Adrenal gland (tissue), 12 donors: ENCODE measurements around the gene DHX16. TPM values are rescaled to one million over a fixed set of nuclear protein-coding genes. Genes with fewer than 3 reads are reported as not detected.
"Not testable (repeated sequence)": the region's sequence is repeated elsewhere in the genome, so short reads cannot be mapped to it uniquely, and the experiment has no call there.

Experiments
- DNase-seq, 7 donors: peaks; one replicate each; pipeline ENCODE4 v3.0.0-alpha.2; 2019 to 2020
- H3K27ac ChIP-seq, 5 donors: fragments of 200-600 bp; sonication (generic) in 4 of 5; 1 replicate in 3 of 5; 2 replicates in 2 of 5; pipeline versions ENCODE4 v1.5.1 to v1.8.0; 2016 to 2020; ENCODE audit warnings: mild to moderate bottlenecking in 1 of 5
- H3K27me3 ChIP-seq: fragments of 200-600 bp; 2 replicates; pipeline ENCODE4 v1.8.0; 2021
- H3K36me3 ChIP-seq, 2 donors: fragments of 200-600 bp; replicated peaks in 1 of 2; 1 replicate in 1 of 2; 2 replicates in 1 of 2; pipeline versions ENCODE4 v1.5.1 to v1.8.0; 2018 to 2022
- H3K4me1 ChIP-seq, 2 donors: fragments of 200-600 bp; replicated peaks in 1 of 2; 1 replicate in 1 of 2; 2 replicates in 1 of 2; pipeline versions ENCODE4 v1.5.1 to v1.8.0; 2018 to 2021
- H3K4me3 ChIP-seq, 4 donors: fragments of 200-600 bp; sonication (generic) in 3 of 4; one replicate each; pipeline ENCODE4 v1.5.1; 2016 to 2018
- H3K9me3 ChIP-seq, 3 donors: fragments of 200-600 bp; sonication (generic) in 1 of 3; replicated peaks in 1 of 3; 1 replicate in 2 of 3; 2 replicates in 1 of 3; pipeline versions ENCODE4 v1.5.1 to v1.8.0; 2016 to 2021
- POLR2A ChIP-seq, 2 donors: fragments of 450-650 bp; IDR thresholded peaks; one replicate each; pipeline ENCODE4 v1.6.1; 2017; ENCODE audit warnings: antibody characterized with exemption in 2 of 2, mild to moderate bottlenecking in 2 of 2, moderate library complexity in 1 of 2
- WGBS, 4 donors: extraction: QIAGEN DNeasy Blood & Tissue Kit in 2 of 4; methylation state at CpG; one replicate each; pipeline versions ENCODE4 v1.1.5 to v1.1.7; 2013 to 2017; 5-methylcytosine and 5-hydroxymethylcytosine counted together
- intact Hi-C, 2 donors: fragments of 100-400 bp; cut with DNase I; formaldehyde crosslinking; loops; one replicate each; pipeline versions ENCODE4 v1.14.1 to v1.15.0; 2022 to 2023
- polyA plus RNA-seq, 3 donors: library from polyadenylated mRNA; stranded (reverse); fragments of 200-250 nt in 2 of 3; fragments of 350-450 nt in 1 of 3; fragmentation: Illumina TruSeq in 1 of 3; extraction: RNeasy Lipid Tissue Mini Kit (QIAGEN cat#74804) in 1 of 3; gene quantifications; one replicate each; pipeline ENCODE4 v1.2.3, GENCODE V29; 2013 to 2014
- total RNA-seq, 9 donors: library from RNA; depleted of rRNA in 4 of 9; stranded (reverse); fragments of >200 nt in 4 of 9; fragments of 120-200 nt in 1 of 9; fragmentation: NEBNext Ultra II Directional in 1 of 9; extraction: Animal tissue kit (Norgen Biotek cat#: 25700) in 1 of 9; gene quantifications; one replicate each; pipeline versions ENCODE4 v1.1.0 to v1.2.4, GENCODE V29; 2013 to 2023
- TF ChIP-seq, protein P1 (sequence below), 6 experiments: fragments of 450-650 bp in 4 of 6; fragments of 200-600 bp in 2 of 6; sonication (generic) in 1 of 6; IDR thresholded peaks; 1 replicate in 5 of 6; 2 replicates in 1 of 6; pipeline versions ENCODE4 v1.5.1 to v1.8.0; 2016 to 2021; ENCODE audit warnings: antibody characterized with exemption in 6 of 6, mild to moderate bottlenecking in 2 of 6, moderate library complexity in 1 of 6
- donor health status: healthy with polysubstance abuse.
- donor health status: Bipolar disorder and iron deficiency.
- donor health status: DM: yes; HTN: yes; CAD: no.
- donor health status: DM: no; HTN: no; CAD: no.
- donor health status: DM: no; HTN: no; CAD: no.
- donor health status: DM: yes; HTN: yes; CAD: no.

Gene DHX16
- total and polyA plus RNA-seq, 12 donors, result 16.4 to 75.9 (median 30.2) TPM

DNA sequence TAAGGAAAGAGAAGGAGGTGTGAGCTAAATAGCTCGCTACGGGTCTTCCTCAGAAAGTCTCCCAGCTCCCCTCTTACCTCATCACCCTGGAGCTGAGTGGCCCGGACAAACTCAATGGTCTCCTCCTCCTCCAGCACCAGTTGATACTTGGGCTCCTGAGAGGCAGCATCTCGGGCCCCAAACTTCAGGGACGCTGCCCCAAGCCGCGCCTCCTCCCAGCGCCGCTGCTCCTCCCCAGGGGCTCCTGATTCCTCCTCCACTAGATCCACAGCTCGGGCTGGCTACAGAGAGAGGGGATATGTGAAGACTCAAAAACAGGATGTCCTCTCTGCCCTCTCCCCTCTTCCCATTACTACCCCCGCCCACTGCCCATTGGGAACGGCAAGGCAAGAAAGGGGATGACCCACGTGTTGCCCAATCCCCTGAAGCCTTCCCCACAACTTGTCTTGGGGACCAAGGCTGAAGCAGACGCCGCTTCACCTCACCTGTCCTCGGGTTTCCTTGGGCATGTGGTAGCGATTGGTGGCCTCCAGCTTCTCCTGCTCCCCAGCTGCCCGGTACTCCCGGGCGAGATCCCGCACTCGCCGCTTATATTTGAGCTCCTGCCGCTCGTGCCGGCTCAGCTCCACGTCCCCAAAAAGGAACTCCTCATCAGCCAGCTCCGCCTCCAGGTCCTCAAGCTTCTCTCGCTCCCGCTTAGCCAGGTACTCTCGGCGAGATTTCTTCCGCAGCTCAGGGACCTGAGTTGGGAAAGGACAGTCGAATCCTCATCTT is 7.6 kb downstream of the DHX16 start:
- H3K9me3 ChIP-seq, result no peaks in the 10 kb centered on the region
- 92 to 95% (median 93%) methylated on average over 27 to 34 of the region's 34 CpGs for WGBS, 4 donors
- H3K27ac ChIP-seq, result no peak overlapping the region

DNA sequence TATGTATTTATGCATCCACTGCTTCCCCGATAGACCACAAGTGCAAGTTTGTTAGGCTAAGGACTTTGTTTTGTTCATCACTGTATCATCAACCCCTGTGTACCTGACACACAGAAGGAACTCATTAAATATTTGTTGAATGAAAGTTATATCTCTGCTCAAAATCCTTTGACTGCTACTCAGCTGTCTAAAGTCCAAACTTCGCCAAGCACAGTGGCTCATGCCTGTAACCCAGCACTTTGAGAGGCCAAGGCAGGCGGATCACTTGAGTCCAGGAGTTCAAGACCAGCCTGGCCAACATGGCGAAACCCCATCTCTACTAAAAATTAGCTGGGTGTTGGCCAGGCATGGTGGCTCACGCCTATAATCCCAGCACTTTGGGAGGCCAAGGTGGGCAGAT is 14.9 kb downstream of the DHX16 start:
- DNase-seq, H3K4me3 ChIP-seq, H3K27ac ChIP-seq, H3K9me3 ChIP-seq, intact Hi-C loops, H3K27me3 ChIP-seq, H3K4me1 ChIP-seq: not testable (repeated sequence)
- WGBS, 4 donors, result 94 to 95% (median 95%) methylated on average over 5 of the region's 5 CpGs
- peaks cover 0 to 99% of the 10 kb centered on the region in 2 donors for H3K36me3 ChIP-seq

More for the DNA sequence above, 7.6 kb downstream of the DHX16 start:
- Histone ChIP-seq H3K4me1 (no peaks in the 10 kb centered on the region), H3K36me3 (peaks cover 0 to 96% of the 10 kb centered on the region in 2 donors), H3K4me3 (no peak overlapping the region), H3K27me3 (no peaks in the 10 kb centered on the region)
- intact Hi-C loops, result loop anchor here in 1 of 2 donors (10.0 kb wide), 1 partner anchor 80 kb away; no protein-coding TSS in a partner anchor
- TF ChIP-seq, protein P1, sequence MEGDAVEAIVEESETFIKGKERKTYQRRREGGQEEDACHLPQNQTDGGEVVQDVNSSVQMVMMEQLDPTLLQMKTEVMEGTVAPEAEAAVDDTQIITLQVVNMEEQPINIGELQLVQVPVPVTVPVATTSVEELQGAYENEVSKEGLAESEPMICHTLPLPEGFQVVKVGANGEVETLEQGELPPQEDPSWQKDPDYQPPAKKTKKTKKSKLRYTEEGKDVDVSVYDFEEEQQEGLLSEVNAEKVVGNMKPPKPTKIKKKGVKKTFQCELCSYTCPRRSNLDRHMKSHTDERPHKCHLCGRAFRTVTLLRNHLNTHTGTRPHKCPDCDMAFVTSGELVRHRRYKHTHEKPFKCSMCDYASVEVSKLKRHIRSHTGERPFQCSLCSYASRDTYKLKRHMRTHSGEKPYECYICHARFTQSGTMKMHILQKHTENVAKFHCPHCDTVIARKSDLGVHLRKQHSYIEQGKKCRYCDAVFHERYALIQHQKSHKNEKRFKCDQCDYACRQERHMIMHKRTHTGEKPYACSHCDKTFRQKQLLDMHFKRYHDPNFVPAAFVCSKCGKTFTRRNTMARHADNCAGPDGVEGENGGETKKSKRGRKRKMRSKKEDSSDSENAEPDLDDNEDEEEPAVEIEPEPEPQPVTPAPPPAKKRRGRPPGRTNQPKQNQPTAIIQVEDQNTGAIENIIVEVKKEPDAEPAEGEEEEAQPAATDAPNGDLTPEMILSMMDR (IDR thresholded peaks at IDR 0.05), result no peak
- TF ChIP-seq POLR2A (IDR thresholded peaks at IDR 0.05), result no peak
- DNase-seq, result no peak

GRCh38 chr6:30657454-30657853 is 15.4 kb downstream of the DHX16 start:
- no peaks in the 10 kb centered on the region for H3K9me3 ChIP-seq
- no peak overlapping the region for H3K27ac ChIP-seq
- intact Hi-C loops, result no loop called here
- DNase-seq, result no peak
- no peak overlapping the region for H3K4me3 ChIP-seq
- no peak for TF ChIP-seq POLR2A (IDR thresholded peaks at IDR 0.05)
- TF ChIP-seq, protein P1 (IDR thresholded peaks at IDR 0.05), result no peak
- H3K4me1 ChIP-seq, result peaks cover 0 to 5% of the 10 kb centered on the region in 2 donors
- H3K36me3 ChIP-seq, result peaks cover 0 to 99% of the 10 kb centered on the region in 2 donors
- H3K27me3 ChIP-seq, result no peaks in the 10 kb centered on the region

DNA sequence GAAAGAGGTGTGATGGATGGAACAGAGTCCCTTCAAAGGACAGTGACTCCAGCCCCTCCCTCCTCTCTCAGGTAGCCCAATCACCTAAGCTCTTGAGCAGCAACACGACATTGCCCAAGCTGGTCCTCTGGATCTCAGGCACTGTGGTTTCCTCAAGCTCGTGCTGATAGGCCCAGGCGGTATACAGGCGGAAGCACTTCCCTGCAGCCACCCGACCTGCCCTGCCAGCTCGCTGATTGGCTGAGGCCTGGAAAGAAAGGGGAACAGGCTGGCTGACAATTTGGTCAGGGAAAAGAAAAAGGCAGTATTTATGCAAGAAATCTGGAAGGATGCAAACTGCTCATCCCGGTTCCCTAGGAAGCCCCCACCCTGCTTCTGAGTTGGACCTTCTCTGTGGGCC is 16.3 kb downstream of the DHX16 start:
- Histone ChIP-seq H3K9me3 (no peaks in the 10 kb centered on the region), H3K27me3 (no peaks in the 10 kb centered on the region), H3K4me3 (no peak overlapping the region), H3K36me3 (peaks cover 0 to 99% of the 10 kb centered on the region in 2 donors), H3K4me1 (peaks cover 0 to 5% of the 10 kb centered on the region in 2 donors), H3K27ac (no peak overlapping the region)
- peak in 2 of 7 donors; percentile 23 to 36 for DNase-seq
- intact Hi-C loops, result no loop called here
- WGBS, 4 donors, result 57 to 74% (median 69%) methylated on average over 7 of the region's 7 CpGs
- TF ChIP-seq, protein P1 (IDR thresholded peaks at IDR 0.05), result no peak
- TF ChIP-seq POLR2A (IDR thresholded peaks at IDR 0.05), result no peak

- TF ChIP-seq, protein P1 (IDR thresholded peaks at IDR 0.05), result no peak
- TF ChIP-seq POLR2A (IDR thresholded peaks at IDR 0.05), result no peak
- Histone ChIP-seq H3K36me3 (peaks cover 0 to 99% of the 10 kb centered on the region in 2 donors), H3K27me3 (no peaks in the 10 kb centered on the region), H3K4me3 (no peak overlapping the region), H3K9me3 (no peaks in the 10 kb centered on the region), H3K27ac (no peak overlapping the region), H3K4me1 (peaks cover 0 to 5% of the 10 kb centered on the region in 2 donors)
- DNase-seq, result no peak
- intact Hi-C loops, result no loop called here
- WGBS, 4 donors, result 78 to 88% (median 81%) methylated on average over 3 of the region's 3 CpGs
These were observed 17.1 kb downstream of the DHX16 start for GRCh38 chr6:30655743-30656094.
